HG02938 (cell line): Measurements from ENCODE around the gene KCNT2.
"Not testable (repeated sequence)": the region's sequence is repeated elsewhere in the genome, so short reads cannot be mapped to it uniquely, and the experiment has no call there.

ENCODE experiments used
- ATAC-seq: cut with Tn5 transposase; IDR thresholded peaks from one replicate; pipeline ENCODE4 v1.9.1; 2021; ENCODE audit warnings: mild to moderate bottlenecking, moderate library complexity; ENCODE audit not compliant: unreplicated experiment

The KCNT2 gene

GRCh38 chr1:196593955-196594354 lies 14.3 kb downstream of the KCNT2 start:
- no peak for ATAC-seq

- no peak for ATAC-seq
These were observed 17.3 kb downstream of the KCNT2 start for GRCh38 chr1:196590959-196591358.

GRCh38 chr1:196590012-196590708 lies 18.1 kb downstream of the KCNT2 start:
- ATAC-seq: no peak

- no peak for ATAC-seq
These were observed 23.5 kb downstream of the KCNT2 start for GRCh38 chr1:196584696-196585095.

- ATAC-seq: no peak
These were observed 30.9 kb downstream of the KCNT2 start for GRCh38 chr1:196577386-196577785.

- no peak for ATAC-seq
These were observed 35.0 kb downstream of the KCNT2 start for GRCh38 chr1:196573226-196573625.

- no peak for ATAC-seq
These were observed 41.0 kb downstream of the KCNT2 start for GRCh38 chr1:196567238-196567637.

GRCh38 chr1:196563768-196564167 lies 44.5 kb downstream of the KCNT2 start:
- no peak for ATAC-seq

GRCh38 chr1:196559314-196559713 lies 48.9 kb downstream of the KCNT2 start:
- ATAC-seq: no peak

- no peak for ATAC-seq
These were observed 49.8 kb downstream of the KCNT2 start for GRCh38 chr1:196558411-196558810.

- no peak for ATAC-seq
These were observed 50.4 kb downstream of the KCNT2 start for GRCh38 chr1:196557797-196558196.

GRCh38 chr1:196550731-196551130 lies 57.5 kb downstream of the KCNT2 start:
- ATAC-seq: no peak

GRCh38 chr1:196546272-196547111 lies 61.7 kb downstream of the KCNT2 start:
- ATAC-seq: no peak

GRCh38 chr1:196545222-196545621 lies 63.0 kb downstream of the KCNT2 start:
- no peak for ATAC-seq

- ATAC-seq: no peak
These were observed 63.6 kb downstream of the KCNT2 start for GRCh38 chr1:196544617-196545016.

- no peak for ATAC-seq
These were observed 64.4 kb downstream of the KCNT2 start for GRCh38 chr1:196543833-196544232.

GRCh38 chr1:196538473-196538872 lies 69.8 kb downstream of the KCNT2 start:
- no peak for ATAC-seq

- no peak for ATAC-seq
These were observed 72.5 kb downstream of the KCNT2 start for GRCh38 chr1:196535727-196536126.

- no peak for ATAC-seq
These were observed 76.3 kb downstream of the KCNT2 start for GRCh38 chr1:196531737-196532524.

- ATAC-seq: no peak
These were observed 80.3 kb downstream of the KCNT2 start for GRCh38 chr1:196527919-196528318.

GRCh38 chr1:196522574-196523345 lies 85.5 kb downstream of the KCNT2 start:
- ATAC-seq: not testable (repeated sequence)
